ENCODE data around the gene STAC3.

DNA sequence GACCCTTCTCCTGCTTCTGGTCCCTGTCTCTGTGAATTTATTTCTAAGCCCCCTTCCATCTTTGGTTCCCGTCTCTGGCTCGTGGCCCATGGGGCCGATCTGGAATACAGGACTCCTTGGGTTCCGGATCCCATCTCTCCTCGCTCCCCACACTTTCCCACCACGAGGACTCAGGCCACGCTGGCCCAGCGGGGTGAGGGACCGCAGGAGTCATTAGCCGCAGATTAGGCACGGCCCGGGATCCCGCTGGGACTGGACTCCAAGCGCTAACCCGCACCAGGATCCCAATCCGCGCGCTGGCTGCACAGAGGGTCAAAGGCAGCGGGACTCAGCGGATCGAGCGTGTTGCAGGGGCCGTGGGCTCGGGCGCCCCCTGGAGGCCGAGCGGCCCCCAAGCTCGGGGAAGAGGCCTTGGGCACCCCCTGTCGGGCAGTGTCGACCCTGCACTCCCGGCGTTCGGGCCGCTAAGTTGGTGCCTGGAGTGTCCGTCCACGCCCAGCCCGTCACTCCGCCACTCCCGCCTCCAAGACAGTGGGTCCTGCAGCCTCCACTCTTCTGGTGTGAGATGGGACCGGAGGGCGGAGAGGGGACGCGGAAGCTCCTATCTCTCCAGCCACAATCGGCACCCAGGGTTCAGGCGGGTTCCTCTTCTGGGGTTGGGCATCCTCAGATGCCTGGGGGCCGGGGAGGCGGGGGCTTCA is 12.0 kb downstream of the STAC3 start:
- TF ChIP-seq, protein P1, sequence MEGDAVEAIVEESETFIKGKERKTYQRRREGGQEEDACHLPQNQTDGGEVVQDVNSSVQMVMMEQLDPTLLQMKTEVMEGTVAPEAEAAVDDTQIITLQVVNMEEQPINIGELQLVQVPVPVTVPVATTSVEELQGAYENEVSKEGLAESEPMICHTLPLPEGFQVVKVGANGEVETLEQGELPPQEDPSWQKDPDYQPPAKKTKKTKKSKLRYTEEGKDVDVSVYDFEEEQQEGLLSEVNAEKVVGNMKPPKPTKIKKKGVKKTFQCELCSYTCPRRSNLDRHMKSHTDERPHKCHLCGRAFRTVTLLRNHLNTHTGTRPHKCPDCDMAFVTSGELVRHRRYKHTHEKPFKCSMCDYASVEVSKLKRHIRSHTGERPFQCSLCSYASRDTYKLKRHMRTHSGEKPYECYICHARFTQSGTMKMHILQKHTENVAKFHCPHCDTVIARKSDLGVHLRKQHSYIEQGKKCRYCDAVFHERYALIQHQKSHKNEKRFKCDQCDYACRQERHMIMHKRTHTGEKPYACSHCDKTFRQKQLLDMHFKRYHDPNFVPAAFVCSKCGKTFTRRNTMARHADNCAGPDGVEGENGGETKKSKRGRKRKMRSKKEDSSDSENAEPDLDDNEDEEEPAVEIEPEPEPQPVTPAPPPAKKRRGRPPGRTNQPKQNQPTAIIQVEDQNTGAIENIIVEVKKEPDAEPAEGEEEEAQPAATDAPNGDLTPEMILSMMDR (IDR thresholded peaks at IDR 0.05): peak; percentile 100
- TF ChIP-seq POLR2A (IDR thresholded peaks at IDR 0.05): no peak
